HCT116 (cell line): ENCODE measurements around the gene PLA2G5. TPM values are rescaled to one million over a fixed set of nuclear protein-coding genes. Genes with fewer than 3 reads are reported as not detected.

Experiments used
- ATAC-seq: fragments of 200-7000 bp; cut with Tn5 transposase; 2 replicates; pipeline ENCODE4 v1.9.1; 2020; ENCODE audit warnings: mild to moderate bottlenecking, moderate library complexity
- BruUV-seq: library from RNA; stranded (reverse); fragments of 400-500 nt; replicated peaks from 2 replicates; lab custom pipeline; 2021; lab: Mats Ljungman, UMichigan
- CTCF ChIA-PET: fragments of 300-600 bp; sonication (Branson Sonifier 250); formaldehyde crosslinking; loops from one replicate; lab custom pipeline; 2021; ENCODE audit warnings: antibody characterized with exemption; lab: Charles Lee
- POLR2A ChIA-PET: fragments of 300-600, 350-600 bp; sonication (Branson Sonifier 250); formaldehyde crosslinking; loops from one replicate; lab custom pipeline; 2021; ENCODE audit warnings: antibody characterized with exemption; lab: Charles Lee
- RAD21 ChIA-PET, 2 experiments: fragments of 300-600 bp; sonication (Branson Sonifier 250); formaldehyde crosslinking; loops; one replicate each; lab custom pipeline; 2023; ENCODE audit warnings: low total read pairs in 2 of 2; ENCODE audit not compliant: uncharacterized antibody in 2 of 2, unreplicated experiment in 2 of 2, low non-redundant PET in 1 of 2; lab: Charles Lee
- DNase-seq: peaks from one replicate; pipeline ENCODE4 v3.0.0-alpha.2; 2010; ENCODE audit warnings: low read depth, low spot score
- H2AFZ ChIP-seq: fragments of 200-600 bp; shearing (Covaris generic), sonication (generic); 2 replicates; pipeline ENCODE4 v1.6.1; 2017; ENCODE audit warnings: low read depth, mixed run types, mixed read lengths, antibody characterized with exemption, low read length; ENCODE audit not compliant: poor library complexity, severe bottlenecking
- H3K27ac ChIP-seq: 2 replicates; pipeline ENCODE4 v1.5.1; 2012; ENCODE audit warnings: low read depth, low read length
- H3K27me3 ChIP-seq: fragments of 200-600 bp; sonication (generic); 2 replicates; pipeline ENCODE4 v1.6.1; 2016; ENCODE audit warnings: mixed run types, low read length, mixed read lengths; ENCODE audit not compliant: insufficient read depth
- H3K36me3 ChIP-seq, 2 experiments: fragments of 200-500 bp in 1 of 2; fragments of 200-600 bp in 1 of 2; sonication (Bioruptor generic) in 1 of 2; sonication (generic) in 1 of 2; 2 replicates each; pipeline versions ENCODE4 v1.5.1 to v1.6.1; 2014 to 2016; ENCODE audit warnings: low read length in 2 of 2, inconsistent platforms in 1 of 2, mixed read lengths in 1 of 2, mixed run types in 1 of 2; ENCODE audit not compliant: insufficient read depth in 2 of 2, control insufficient read depth in 1 of 2
- H3K4me1 ChIP-seq, 2 experiments: fragments of 200-600 bp in 1 of 2; sonication (generic) in 1 of 2; 2 replicates each; pipeline versions ENCODE4 v1.5.1 to v1.6.1; 2012 to 2017; ENCODE audit warnings: low read length in 2 of 2, inconsistent platforms in 1 of 2, mild to moderate bottlenecking in 1 of 2, mixed read lengths in 1 of 2, mixed run types in 1 of 2, moderate library complexity in 1 of 2; ENCODE audit not compliant: insufficient read depth in 2 of 2, control insufficient read depth in 1 of 2
- H3K4me2 ChIP-seq: fragments of 200-600 bp; sonication (generic); 2 replicates; pipeline ENCODE4 v1.6.1; 2017; ENCODE audit warnings: mixed run types, low read length, mixed read lengths
- H3K4me3 ChIP-seq, 2 experiments: fragments of 200-600 bp in 1 of 2; sonication (generic) in 1 of 2; replicated peaks in 1 of 2; 2 replicates each; pipeline ENCODE4 v1.5.1; 2011 to 2016; ENCODE audit warnings: low read length in 2 of 2, control low read depth in 1 of 2, low read depth in 1 of 2, mild to moderate bottlenecking in 1 of 2, mixed read lengths in 1 of 2, mixed run types in 1 of 2
- H3K79me2 ChIP-seq: fragments of 200-600 bp; sonication (generic); 2 replicates; pipeline ENCODE4 v1.6.1; 2017; ENCODE audit warnings: mild to moderate bottlenecking, mixed run types, low read length, moderate library complexity, mixed read lengths; ENCODE audit not compliant: insufficient read depth
- H3K9ac ChIP-seq: fragments of 200-600 bp; sonication (generic); 2 replicates; pipeline ENCODE4 v1.6.1; 2016; ENCODE audit warnings: low read length, mixed read lengths
- H3K9me2 ChIP-seq: fragments of 200-600 bp; sonication (generic), shearing (Covaris generic); 2 replicates; pipeline ENCODE4 v1.6.1; 2017; ENCODE audit warnings: mixed run types, mild to moderate bottlenecking, moderate library complexity; ENCODE audit not compliant: insufficient read depth
- H3K9me3 ChIP-seq, 2 experiments: fragments of 200-500 bp in 1 of 2; fragments of 200-600 bp in 1 of 2; sonication (Bioruptor generic) in 1 of 2; sonication (generic) in 1 of 2; 2 replicates each; pipeline ENCODE4 v1.6.1; 2014 to 2017; ENCODE audit warnings: low read length in 2 of 2, mixed read lengths in 2 of 2, inconsistent platforms in 1 of 2, low read depth in 1 of 2, mild to moderate bottlenecking in 1 of 2, mixed run types in 1 of 2, moderate library complexity in 1 of 2; ENCODE audit not compliant: control insufficient read depth in 1 of 2, insufficient read depth in 1 of 2
- H4K20me1 ChIP-seq: fragments of 200-600 bp; sonication (generic), shearing (Covaris generic); 2 replicates; pipeline ENCODE4 v1.6.1; 2017; ENCODE audit warnings: mixed run types, mild to moderate bottlenecking, moderate library complexity; ENCODE audit not compliant: insufficient read depth
- CEBPB ChIP-seq: IDR thresholded peaks from 2 replicates; pipeline ENCODE4 v1.6.1; 2012; ENCODE audit warnings: low read depth
- EGR1 ChIP-seq: IDR thresholded peaks from 2 replicates; pipeline ENCODE4 v1.6.1; 2012; ENCODE audit warnings: low read depth
- ELF1 ChIP-seq: IDR thresholded peaks from 2 replicates; pipeline ENCODE4 v1.6.1; 2012; ENCODE audit warnings: low read depth, borderline replicate concordance
- EZH2 ChIP-seq: fragments of 200-600 bp; sonication (generic); IDR thresholded peaks from 2 replicates; pipeline ENCODE4 v1.6.1; 2017; ENCODE audit warnings: antibody characterized with exemption, mixed run types
- EZH2phosphoT487 ChIP-seq: fragments of 200-600 bp; IDR thresholded peaks from 2 replicates; pipeline ENCODE4 v1.6.1; 2018; ENCODE audit warnings: antibody characterized with exemption, borderline replicate concordance
- MAX ChIP-seq: IDR thresholded peaks from 2 replicates; pipeline ENCODE4 v1.6.1; 2012
- SIN3A ChIP-seq: IDR thresholded peaks from 2 replicates; pipeline ENCODE4 v1.6.1; 2012; ENCODE audit warnings: low read depth
- TCF7L2 ChIP-seq: IDR thresholded peaks from 2 replicates; pipeline ENCODE4 v1.7.0; 2011; ENCODE audit warnings: borderline replicate concordance, inconsistent platforms; ENCODE audit not compliant: insufficient read depth, insufficient read length; ENCODE audit errors: extremely low read depth
- YY1 ChIP-seq: IDR thresholded peaks from 2 replicates; pipeline ENCODE4 v1.6.1; 2011; ENCODE audit warnings: low read length, low read depth, moderate library complexity, mild to moderate bottlenecking; ENCODE audit not compliant: insufficient replicate concordance; ENCODE audit errors: extremely low read depth
- intact Hi-C: fragments of 100-400 bp; cut with micrococcal nuclease; formaldehyde crosslinking; loops from 2 replicates; pipeline ENCODE4 v1.10.0; 2022
- total RNA-seq: library from RNA; stranded (reverse); gene quantifications from one replicate; pipeline ENCODE4 v1.2.1, GENCODE V29; 2021; ENCODE audit not compliant: unreplicated experiment
- TF ChIP-seq, protein P1 (sequence below): IDR thresholded peaks from 2 replicates; pipeline ENCODE4 v1.6.1; 2012; ENCODE audit warnings: low read depth

The PLA2G5 gene
- total RNA-seq, 1 experiment from 2014 or later: not detected

- no peaks in the 10 kb centered on the region for H3K27me3 ChIP-seq
- intact Hi-C loops: no loop called here
- H3K9me3 ChIP-seq: no peaks in the 10 kb centered on the region
- no peak overlapping the region for H3K4me2 ChIP-seq
- H3K4me1 ChIP-seq: peaks cover 0 to 8% of the 10 kb centered on the region in 2 experiments; a peak in 1 of 4 replicates
- ChIA-PET POLR2A (no interaction called here), RAD21 (no interaction called here), CTCF (no interaction called here)
- H3K79me2 ChIP-seq: no peaks in the 10 kb centered on the region
- H3K27ac ChIP-seq: no peak overlapping the region
- no peak overlapping the region for H2AFZ ChIP-seq
- H4K20me1 ChIP-seq: no peaks in the 10 kb centered on the region
- H3K9me2 ChIP-seq: no peaks in the 10 kb centered on the region
- no peak overlapping the region for H3K9ac ChIP-seq
- ATAC-seq (no peak), DNase-seq (no peak)
- BruUV-seq: no TSS peak
- TF ChIP-seq EGR1: no peak
- TF ChIP-seq YY1: no peak
- TF ChIP-seq TCF7L2: no peak
- TF ChIP-seq MAX: no peak
- no peak for TF ChIP-seq SIN3A
- TF ChIP-seq, protein P1, sequence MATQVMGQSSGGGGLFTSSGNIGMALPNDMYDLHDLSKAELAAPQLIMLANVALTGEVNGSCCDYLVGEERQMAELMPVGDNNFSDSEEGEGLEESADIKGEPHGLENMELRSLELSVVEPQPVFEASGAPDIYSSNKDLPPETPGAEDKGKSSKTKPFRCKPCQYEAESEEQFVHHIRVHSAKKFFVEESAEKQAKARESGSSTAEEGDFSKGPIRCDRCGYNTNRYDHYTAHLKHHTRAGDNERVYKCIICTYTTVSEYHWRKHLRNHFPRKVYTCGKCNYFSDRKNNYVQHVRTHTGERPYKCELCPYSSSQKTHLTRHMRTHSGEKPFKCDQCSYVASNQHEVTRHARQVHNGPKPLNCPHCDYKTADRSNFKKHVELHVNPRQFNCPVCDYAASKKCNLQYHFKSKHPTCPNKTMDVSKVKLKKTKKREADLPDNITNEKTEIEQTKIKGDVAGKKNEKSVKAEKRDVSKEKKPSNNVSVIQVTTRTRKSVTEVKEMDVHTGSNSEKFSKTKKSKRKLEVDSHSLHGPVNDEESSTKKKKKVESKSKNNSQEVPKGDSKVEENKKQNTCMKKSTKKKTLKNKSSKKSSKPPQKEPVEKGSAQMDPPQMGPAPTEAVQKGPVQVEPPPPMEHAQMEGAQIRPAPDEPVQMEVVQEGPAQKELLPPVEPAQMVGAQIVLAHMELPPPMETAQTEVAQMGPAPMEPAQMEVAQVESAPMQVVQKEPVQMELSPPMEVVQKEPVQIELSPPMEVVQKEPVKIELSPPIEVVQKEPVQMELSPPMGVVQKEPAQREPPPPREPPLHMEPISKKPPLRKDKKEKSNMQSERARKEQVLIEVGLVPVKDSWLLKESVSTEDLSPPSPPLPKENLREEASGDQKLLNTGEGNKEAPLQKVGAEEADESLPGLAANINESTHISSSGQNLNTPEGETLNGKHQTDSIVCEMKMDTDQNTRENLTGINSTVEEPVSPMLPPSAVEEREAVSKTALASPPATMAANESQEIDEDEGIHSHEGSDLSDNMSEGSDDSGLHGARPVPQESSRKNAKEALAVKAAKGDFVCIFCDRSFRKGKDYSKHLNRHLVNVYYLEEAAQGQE: no peak
- TF ChIP-seq EZH2: no peak
- no peak for TF ChIP-seq EZH2phosphoT487
- TF ChIP-seq ELF1: no peak
- TF ChIP-seq CEBPB: no peak
- H3K36me3 ChIP-seq: no peaks in the 10 kb centered on the region
- H3K4me3 ChIP-seq: no peak overlapping the region
These were observed 45.9 kb downstream of the PLA2G5 start for GRCh38 chr1:20115916-20116315.
